H1 (cell line): ENCODE data around the gene TMEM125. TPM values are rescaled to one million over a fixed set of nuclear protein-coding genes. Genes with fewer than 3 reads are reported as not detected.

Experiments
- CTCF ChIA-PET: fragments of 300-600 bp; sonication (Branson Sonifier 250); formaldehyde crosslinking; loops from one replicate; lab custom pipeline; 2021; ENCODE audit not compliant: partially characterized antibody; lab: Charles Lee
- POLR2A ChIA-PET: fragments of 300-600 bp; sonication (Branson Sonifier 250); formaldehyde crosslinking; loops from one replicate; lab custom pipeline; 2021; ENCODE audit warnings: inconsistent platforms; ENCODE audit not compliant: partially characterized antibody; lab: Charles Lee
- DNase-seq, 2 experiments: peaks; one replicate each; pipeline versions ENCODE4 v3.0.0 to v3.0.0-alpha.2; 2010 to 2022; ENCODE audit warnings: low spot score in 2 of 2, low read depth in 1 of 2, mixed read lengths in 1 of 2
- FAIRE-seq: peaks from 2 replicates; lab custom pipeline; 2011; peaks lifted over from hg19 to GRCh38; lab: Jason Lieb, UNC
- H2AFZ ChIP-seq: 2 replicates; pipeline ENCODE4 v1.8.1; 2012; ENCODE audit warnings: low read length, inconsistent platforms
- H2AK5ac ChIP-seq: 2 replicates; pipeline ENCODE4 v1.6.1; 2013; ENCODE audit warnings: low read depth, low read length
- H2BK120ac ChIP-seq: replicated peaks from 2 replicates; pipeline ENCODE3; 2013; ENCODE audit warnings: low read depth, low read length, inconsistent platforms
- H2BK12ac ChIP-seq: 2 replicates; pipeline ENCODE4 v1.6.1; 2013; ENCODE audit warnings: low read depth, low read length
- H2BK15ac ChIP-seq: 2 replicates; pipeline ENCODE4 v1.6.1; 2013; ENCODE audit warnings: low read length
- H2BK20ac ChIP-seq: 2 replicates; pipeline ENCODE4 v1.6.1; 2013; ENCODE audit warnings: low read length
- H2BK5ac ChIP-seq: 2 replicates; pipeline ENCODE4 v1.6.1; 2013; ENCODE audit warnings: low read depth, low read length
- H3K14ac ChIP-seq: 2 replicates; pipeline ENCODE4 v1.6.1; 2013; ENCODE audit warnings: inconsistent platforms; ENCODE audit not compliant: insufficient read length
- H3K18ac ChIP-seq: 2 replicates; pipeline ENCODE4 v1.6.1; 2013; ENCODE audit warnings: low read length; ENCODE audit errors: extremely low read depth
- H3K23ac ChIP-seq: 2 replicates; pipeline ENCODE4 v1.6.1; 2013; ENCODE audit warnings: inconsistent platforms; ENCODE audit not compliant: insufficient read length
- H3K23me2 ChIP-seq: 2 replicates; pipeline ENCODE4 v1.6.1; 2013; ENCODE audit warnings: low read depth, low read length
- H3K27ac ChIP-seq: 2 replicates; pipeline ENCODE4 v1.6.1; 2011; ENCODE audit warnings: low read depth, low read length, inconsistent platforms
- H3K27me3 ChIP-seq, 4 experiments: replicated peaks in 1 of 4; 1 replicate in 1 of 4; 2 replicates in 3 of 4; pipeline versions ENCODE4 v1.6.1 to v1.8.1; 2011 to 2013; ENCODE audit warnings: low read length in 3 of 4, mild to moderate bottlenecking in 3 of 4, inconsistent platforms in 2 of 4, mixed read lengths in 2 of 4, moderate library complexity in 1 of 4; ENCODE audit not compliant: control insufficient read depth in 3 of 4, insufficient read depth in 3 of 4; ENCODE audit errors: extremely low read depth in 1 of 4
- H3K36me3 ChIP-seq, 4 experiments: 2 replicates each; pipeline versions ENCODE4 v1.6.1 to v1.8.1; 2011 to 2013; ENCODE audit warnings: mild to moderate bottlenecking in 4 of 4, low read length in 3 of 4, moderate library complexity in 2 of 4, control low read depth in 1 of 4, inconsistent platforms in 1 of 4; ENCODE audit not compliant: insufficient read depth in 4 of 4, control insufficient read depth in 2 of 4
- H3K4ac ChIP-seq: replicated peaks from 2 replicates; pipeline ENCODE3; 2013; ENCODE audit warnings: low read length, low read depth, mixed read lengths, inconsistent platforms; ENCODE audit not compliant: insufficient read length
- H3K4me1 ChIP-seq, 4 experiments: replicated peaks in 1 of 4; 1 replicate in 1 of 4; 2 replicates in 3 of 4; pipeline versions ENCODE4 v1.6.1 to v1.8.1; 2011 to 2013; ENCODE audit warnings: low read length in 3 of 4, inconsistent platforms in 2 of 4, mixed read lengths in 1 of 4; ENCODE audit not compliant: insufficient read depth in 4 of 4, control insufficient read depth in 3 of 4
- H3K4me2 ChIP-seq, 2 experiments: 2 replicates each; pipeline versions ENCODE4 v1.6.1 to v1.8.1; 2011 to 2013; ENCODE audit warnings: low read depth in 2 of 2, low read length in 2 of 2, control low read depth in 1 of 2, inconsistent platforms in 1 of 2, mild to moderate bottlenecking in 1 of 2; ENCODE audit not compliant: insufficient read depth in 1 of 2
- H3K4me3 ChIP-seq, 4 experiments: fragments of 200-600, 300-600 bp in 1 of 4; sonication (generic), shearing (Covaris generic), sonication (Bioruptor Twin) in 1 of 4; 2 replicates each; pipeline versions ENCODE4 v1.5.1 to v1.8.1; 2011 to 2016; ENCODE audit warnings: low read length in 4 of 4, low read depth in 3 of 4, control low read depth in 2 of 4, inconsistent platforms in 2 of 4, mild to moderate bottlenecking in 2 of 4, mixed read lengths in 1 of 4, moderate library complexity in 1 of 4; ENCODE audit not compliant: insufficient read depth in 2 of 4; ENCODE audit errors: extremely low read depth in 1 of 4
- H3K56ac ChIP-seq: replicated peaks from 2 replicates; pipeline ENCODE3; 2013; ENCODE audit warnings: low read depth, mild to moderate bottlenecking, mixed read lengths, low read length, inconsistent platforms; ENCODE audit not compliant: insufficient read length
- H3K79me1 ChIP-seq: 2 replicates; pipeline ENCODE4 v1.6.1; 2013; ENCODE audit warnings: low read depth, low read length, control low read depth
- H3K79me2 ChIP-seq, 2 experiments: 2 replicates each; pipeline versions ENCODE4 v1.6.1 to v1.8.1; 2012 to 2013; ENCODE audit warnings: low read length in 2 of 2, mild to moderate bottlenecking in 2 of 2, inconsistent platforms in 1 of 2; ENCODE audit not compliant: insufficient read depth in 2 of 2, control insufficient read depth in 1 of 2
- H3K9ac ChIP-seq, 4 experiments: replicated peaks in 1 of 4; 1 replicate in 1 of 4; 2 replicates in 3 of 4; pipeline versions ENCODE4 v1.6.1 to v1.8.1; 2011 to 2013; ENCODE audit warnings: low read depth in 3 of 4, low read length in 3 of 4, control low read depth in 2 of 4, mild to moderate bottlenecking in 2 of 4, moderate library complexity in 2 of 4, inconsistent platforms in 1 of 4; ENCODE audit errors: extremely low read depth in 1 of 4
- H3K9me3 ChIP-seq, 2 experiments: 2 replicates each; pipeline versions ENCODE4 v1.6.1 to v1.8.1; 2012 to 2013; ENCODE audit warnings: mild to moderate bottlenecking in 2 of 2, moderate library complexity in 2 of 2, control low read depth in 1 of 2, inconsistent platforms in 1 of 2, low read depth in 1 of 2, low read length in 1 of 2, mixed read lengths in 1 of 2; ENCODE audit not compliant: insufficient read depth in 2 of 2
- H4K20me1 ChIP-seq, 2 experiments: replicated peaks in 1 of 2; 2 replicates each; pipeline versions ENCODE3 to v1.8.1; 2011 to 2013; ENCODE audit warnings: inconsistent platforms in 2 of 2, low read length in 2 of 2, mild to moderate bottlenecking in 1 of 2; ENCODE audit not compliant: insufficient read depth in 2 of 2, control insufficient read depth in 1 of 2
- H4K5ac ChIP-seq: 2 replicates; pipeline ENCODE4 v1.6.1; 2013; ENCODE audit warnings: low read length, low read depth, mixed read lengths, inconsistent platforms; ENCODE audit not compliant: insufficient read length
- H4K8ac ChIP-seq: 2 replicates; pipeline ENCODE4 v1.8.0; 2013; ENCODE audit warnings: mild to moderate bottlenecking, moderate library complexity, low read length, inconsistent platforms; ENCODE audit not compliant: insufficient read depth; ENCODE audit errors: extremely low read depth
- H4K91ac ChIP-seq: replicated peaks from 2 replicates; pipeline ENCODE3; 2013; ENCODE audit warnings: low read length, mixed read lengths, inconsistent platforms; ENCODE audit not compliant: insufficient read length
- GABPA ChIP-seq: IDR thresholded peaks from 2 replicates; pipeline ENCODE4 v1.6.1; 2011; ENCODE audit warnings: mild to moderate bottlenecking, low read length, moderate library complexity, borderline replicate concordance; ENCODE audit not compliant: insufficient read depth
- HDAC2 ChIP-seq, 2 experiments: fragments of 300-600 bp in 1 of 2; sonication (generic) in 1 of 2; IDR thresholded peaks; 2 replicates each; pipeline ENCODE4 v1.6.1; 2011 to 2012; ENCODE audit warnings: low read depth in 2 of 2, low read length in 2 of 2, mild to moderate bottlenecking in 2 of 2, moderate library complexity in 2 of 2, borderline replicate concordance in 1 of 2, inconsistent platforms in 1 of 2
- HDAC6 ChIP-seq: IDR thresholded peaks from one replicate; pipeline ENCODE4 v1.7.1; 2012; ENCODE audit warnings: low read depth, mild to moderate bottlenecking, inconsistent platforms, low read length, moderate library complexity
- KDM4A ChIP-seq: IDR thresholded peaks from one replicate; pipeline ENCODE4 v1.7.1; 2012; ENCODE audit warnings: low read depth, mild to moderate bottlenecking, moderate library complexity, low read length, inconsistent platforms; ENCODE audit not compliant: severe bottlenecking
- MAFK ChIP-seq: IDR thresholded peaks from 2 replicates; pipeline ENCODE4 v1.6.1; 2012; ENCODE audit warnings: low read depth, mild to moderate bottlenecking, improper control_type of control experiment, low read length
- MAX ChIP-seq: IDR thresholded peaks from 2 replicates; pipeline ENCODE4 v1.6.1; 2012; ENCODE audit warnings: inconsistent platforms
- NRF1 ChIP-seq: IDR thresholded peaks from 2 replicates; pipeline ENCODE4 v1.6.1; 2011; ENCODE audit warnings: mild to moderate bottlenecking, low read depth, low read length, improper control_type of control experiment
- POLR2AphosphoS5 ChIP-seq: IDR thresholded peaks from 2 replicates; pipeline ENCODE4 v1.6.1; 2011; ENCODE audit warnings: low read depth, low read length
- RFX5 ChIP-seq: IDR thresholded peaks from 2 replicates; pipeline ENCODE4 v1.6.1; 2011; ENCODE audit warnings: low read depth, low read length, improper control_type of control experiment, borderline replicate concordance
- SP1 ChIP-seq: IDR thresholded peaks from 2 replicates; pipeline ENCODE4 v1.6.1; 2011; ENCODE audit warnings: low read depth, low read length
- SP2 ChIP-seq: IDR thresholded peaks from 2 replicates; pipeline ENCODE4 v1.6.1; 2012; ENCODE audit warnings: mild to moderate bottlenecking, low read length, inconsistent platforms
- SP4 ChIP-seq: IDR thresholded peaks from 2 replicates; pipeline ENCODE4 v1.6.1; 2012; ENCODE audit warnings: low read length, inconsistent platforms
- TCF12 ChIP-seq: IDR thresholded peaks from 2 replicates; pipeline ENCODE4 v1.6.1; 2011; ENCODE audit warnings: low read depth, mild to moderate bottlenecking, low read length
- YY1 ChIP-seq: IDR thresholded peaks from 2 replicates; pipeline ENCODE4 v1.6.1; 2011; ENCODE audit warnings: low read depth, mild to moderate bottlenecking, low read length
- WGBS, 2 experiments: shearing (Covaris generic) in 1 of 2; methylation state at CpG; one replicate each; pipeline versions ENCODE4 v1.1.6 to v1.1.7; 2013 to 2015; ENCODE audit warnings: low lambda C conversion rate in 2 of 2, mixed read lengths in 2 of 2, inconsistent platforms in 1 of 2, low coverage in 1 of 2, missing lambda C conversion rate in 1 of 2; ENCODE audit not compliant: insufficient replicate concordance in 2 of 2, insufficient coverage in 1 of 2, insufficient read length in 1 of 2; ENCODE audit errors: extremely low coverage in 1 of 2, missing lambda C conversion rate in 1 of 2; 5-methylcytosine and 5-hydroxymethylcytosine counted together
- polyA plus RNA-seq, 7 experiments: library from polyadenylated mRNA; depleted of rRNA in 3 of 7; stranded (reverse) in 5 of 7; unstranded in 2 of 7; fragments of >200 nt in 5 of 7; fragments of 200-250 nt in 2 of 7; gene quantifications; 1 replicate in 5 of 7; 2 replicates in 1 of 7; 4 replicates in 1 of 7; pipeline versions ENCODE4 v1.2.1 to v1.2.3, GENCODE V29; 2011 to 2013; ENCODE audit warnings: missing spikeins in 2 of 7, mixed read lengths in 2 of 7
- total RNA-seq: library from RNA; stranded (reverse); fragmentation: NEBNext Ultra II Directional; extraction: Animal tissue kit (Norgen Biotek cat#: 25700); gene quantifications from 2 replicates; pipeline ENCODE4 v1.2.1, GENCODE V29; 2021

TMEM125 gene
- total and polyA plus RNA-seq, 2 of the 8 experiments (the other 6 are each of a cell fraction or from before 2014, with no cell fraction given): 26.5 to 46.7 TPM

- H3K9me3 ChIP-seq: no peaks in the 10 kb centered on the region
- no peak overlapping the region for H2AFZ ChIP-seq
- H3K14ac ChIP-seq: no peak overlapping the region
- H4K20me1 ChIP-seq: no peaks in the 10 kb centered on the region
- ChIA-PET POLR2A (no interaction called here), CTCF (interaction anchor here (1.4 kb wide), 1 partner anchor 78 kb away, joined by 4 read pairs; no protein-coding TSS in a partner anchor)
- H2BK15ac ChIP-seq: no peak overlapping the region
- H2BK120ac ChIP-seq: no peak overlapping the region
- H3K4ac ChIP-seq: no peak overlapping the region
- no peaks in the 10 kb centered on the region for H3K36me3 ChIP-seq
- no peak overlapping the region for H3K4me2 ChIP-seq
- H3K23ac ChIP-seq: no peak overlapping the region
- no peak overlapping the region for H4K8ac ChIP-seq
- H2BK5ac ChIP-seq: no peak overlapping the region
- H3K79me2 ChIP-seq: no peaks in the 10 kb centered on the region
- no peak overlapping the region for H3K56ac ChIP-seq
- H3K18ac ChIP-seq: no peak overlapping the region
- no peak overlapping the region for H2BK20ac ChIP-seq
- H3K27me3 ChIP-seq: no peaks in the 10 kb centered on the region; a peak in 1 of 7 replicates
- no peak for DNase-seq
- TF ChIP-seq HDAC6 (no peak), KDM4A (no peak), GABPA (no peak), SP2 (no peak), NRF1 (no peak), POLR2AphosphoS5 (no peak), HDAC2 (IDR thresholded peaks at IDR 0.05; ENCODE audit: borderline replicate concordance in 1 of 2, low read depth in 2 of 2, low read length in 2 of 2) (no peak), SP1 (no peak), TCF12 (no peak), SP4 (no peak), YY1 (no peak), RFX5 (no peak), MAFK (no peak), MAX (no peak)
- no peaks in the 10 kb centered on the region for H3K4me1 ChIP-seq
- no peak overlapping the region for H3K4me3 ChIP-seq
- H4K5ac ChIP-seq: no peak overlapping the region
- H3K9ac ChIP-seq: no peak overlapping the region
- no peak overlapping the region for H4K91ac ChIP-seq
- H3K23me2 ChIP-seq: no peaks in the 10 kb centered on the region
- H2BK12ac ChIP-seq: no peak overlapping the region
- WGBS, 2 experiments: 100% methylated on average over 1 of the region's 1 CpG; no CpG with 5 or more reads in 1 of the 2 experiments
- H2AK5ac ChIP-seq: no peak overlapping the region
- H3K79me1 ChIP-seq: no peaks in the 10 kb centered on the region
- no peak overlapping the region for H3K27ac ChIP-seq
- no peak for FAIRE-seq
Measured at GRCh38 chr1:43221797-43222196, 48.0 kb upstream of the TMEM125 start.
